ENCODE data around the gene TXNDC2. TPM values are rescaled to one million over a fixed set of nuclear protein-coding genes. Genes with fewer than 3 reads are reported as not detected.
"Not testable (repeated sequence)": the region's sequence is repeated elsewhere in the genome, so short reads cannot be mapped to it uniquely, and the experiment has no call there.

TXNDC2 gene
- total and polyA plus RNA-seq, 9 of the 15 experiments (the other 6 are each of a cell fraction or from before 2014, with no cell fraction given) = 1.2 to 4.9 (median 2.3) TPM

- WGBS (ENCODE audit: insufficient coverage, low coverage, missing lambda C conversion rate) = 65% methylated on average over 4 of the region's 4 CpGs
- CTCF ChIA-PET (ENCODE audit: low intra/inter-chr PET ratio) = not testable (repeated sequence)
These were observed 5.7 kb downstream of the TXNDC2 start for GRCh38 chr18:9891515-9891914.

More at GRCh38 chr18:9891515-9891914, 5.7 kb downstream of the TXNDC2 start:
- H3K9ac ChIP-seq (ENCODE audit: insufficient read depth in 1 of 2, low read depth in 2 of 2, low read length in 2 of 2); H3K36me3 ChIP-seq (ENCODE audit: control insufficient read depth, insufficient read depth, low read length); H2AFZ ChIP-seq (ENCODE audit: low read depth, low read length); H4K20me1 ChIP-seq (replicated peaks; ENCODE audit: control insufficient read depth, insufficient read depth, low read length); H3K27me3 ChIP-seq (ENCODE audit: control insufficient read depth in 2 of 2, insufficient read depth in 2 of 2, low read length in 2 of 2); H3K4me2 ChIP-seq (ENCODE audit: insufficient read depth, low read length); ATAC-seq; H3K4me3 ChIP-seq; H3K27ac ChIP-seq (ENCODE audit: extremely low read depth, low read depth, low read length); in situ Hi-C loops (cut with MboI); FAIRE-seq; DNase-seq (ENCODE audit: extremely low read depth in 1 of 4, low spot score in 3 of 4); H3K9me1 ChIP-seq (ENCODE audit: control insufficient read depth, insufficient read depth, low read length); H3K9me3 ChIP-seq (replicated peaks; ENCODE audit: control insufficient read depth, insufficient read depth, low read depth, low read length); H3K79me2 ChIP-seq (ENCODE audit: control insufficient read depth, insufficient read depth, low read length); BruUV-seq (replicated peaks); intact Hi-C loops (cut with micrococcal nuclease); TF ChIP-seq ATF3 (CRISPR knock-in tag; conservative IDR thresholded peaks at IDR 0.05): not testable (repeated sequence)
- peaks cover 13 to 32% of the 10 kb centered on the region in 2 experiments for H3K4me1 ChIP-seq (replicated peaks in 1 of 2; ENCODE audit: control insufficient read depth in 2 of 2, insufficient read depth in 2 of 2, low read length in 2 of 2)
- POLR2A ChIA-PET = interaction anchor here (1.2 kb wide), 1 partner anchor 24 kb away, joined by 3 read pairs; no protein-coding TSS in a partner anchor
- 0 out of 2 replicates have a peak, but pooled peaks have one; percentile 19 for TF ChIP-seq FOSL1 (tag; conservative IDR thresholded peaks at IDR 0.05)
- TF ChIP-seq ATF3 (IDR thresholded peaks at IDR 0.05) = 0 out of 2 replicates have a peak, but pooled peaks have one; percentile 17

All from K562 (cell line).